Measurements from ENCODE around the gene ETFDH.
A peak's percentile ranks its signal among the peaks of the same experiment; 100 is the strongest.
"Not testable (repeated sequence)": the region's sequence is repeated elsewhere in the genome, so short reads cannot be mapped to it uniquely, and the experiment has no call there.

ETFDH gene

DNA sequence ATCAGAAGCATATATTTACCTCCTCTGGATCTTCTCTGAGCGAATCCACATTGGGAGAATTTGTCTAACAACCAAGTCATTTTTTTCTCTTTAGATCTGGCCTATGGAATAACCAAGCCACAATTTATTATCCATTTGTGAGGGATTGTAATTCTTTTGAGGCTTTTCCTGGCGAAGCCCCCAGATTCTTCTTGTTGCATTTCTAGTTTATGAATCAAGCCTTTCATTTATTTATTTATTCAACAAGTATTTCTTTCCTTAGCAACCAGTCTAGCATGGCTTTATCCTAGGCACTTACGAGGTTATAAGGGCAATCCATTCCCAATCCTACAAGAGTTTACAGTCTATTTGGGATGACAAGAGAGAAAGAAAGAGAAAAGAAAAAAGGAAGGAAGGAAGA, 78.3 kb downstream of the ETFDH start:
- H3K4me3 ChIP-seq (replicated peaks; ENCODE audit: low read depth, low read length), result no peak overlapping the region
- DNase-seq (ENCODE audit: extremely low read depth, low read depth), result peak; percentile 20
- TF ChIP-seq, protein P1, sequence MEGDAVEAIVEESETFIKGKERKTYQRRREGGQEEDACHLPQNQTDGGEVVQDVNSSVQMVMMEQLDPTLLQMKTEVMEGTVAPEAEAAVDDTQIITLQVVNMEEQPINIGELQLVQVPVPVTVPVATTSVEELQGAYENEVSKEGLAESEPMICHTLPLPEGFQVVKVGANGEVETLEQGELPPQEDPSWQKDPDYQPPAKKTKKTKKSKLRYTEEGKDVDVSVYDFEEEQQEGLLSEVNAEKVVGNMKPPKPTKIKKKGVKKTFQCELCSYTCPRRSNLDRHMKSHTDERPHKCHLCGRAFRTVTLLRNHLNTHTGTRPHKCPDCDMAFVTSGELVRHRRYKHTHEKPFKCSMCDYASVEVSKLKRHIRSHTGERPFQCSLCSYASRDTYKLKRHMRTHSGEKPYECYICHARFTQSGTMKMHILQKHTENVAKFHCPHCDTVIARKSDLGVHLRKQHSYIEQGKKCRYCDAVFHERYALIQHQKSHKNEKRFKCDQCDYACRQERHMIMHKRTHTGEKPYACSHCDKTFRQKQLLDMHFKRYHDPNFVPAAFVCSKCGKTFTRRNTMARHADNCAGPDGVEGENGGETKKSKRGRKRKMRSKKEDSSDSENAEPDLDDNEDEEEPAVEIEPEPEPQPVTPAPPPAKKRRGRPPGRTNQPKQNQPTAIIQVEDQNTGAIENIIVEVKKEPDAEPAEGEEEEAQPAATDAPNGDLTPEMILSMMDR (IDR thresholded peaks at IDR 0.05; ENCODE audit: low read depth, low read length, missing control alignments), result no peak

DNA sequence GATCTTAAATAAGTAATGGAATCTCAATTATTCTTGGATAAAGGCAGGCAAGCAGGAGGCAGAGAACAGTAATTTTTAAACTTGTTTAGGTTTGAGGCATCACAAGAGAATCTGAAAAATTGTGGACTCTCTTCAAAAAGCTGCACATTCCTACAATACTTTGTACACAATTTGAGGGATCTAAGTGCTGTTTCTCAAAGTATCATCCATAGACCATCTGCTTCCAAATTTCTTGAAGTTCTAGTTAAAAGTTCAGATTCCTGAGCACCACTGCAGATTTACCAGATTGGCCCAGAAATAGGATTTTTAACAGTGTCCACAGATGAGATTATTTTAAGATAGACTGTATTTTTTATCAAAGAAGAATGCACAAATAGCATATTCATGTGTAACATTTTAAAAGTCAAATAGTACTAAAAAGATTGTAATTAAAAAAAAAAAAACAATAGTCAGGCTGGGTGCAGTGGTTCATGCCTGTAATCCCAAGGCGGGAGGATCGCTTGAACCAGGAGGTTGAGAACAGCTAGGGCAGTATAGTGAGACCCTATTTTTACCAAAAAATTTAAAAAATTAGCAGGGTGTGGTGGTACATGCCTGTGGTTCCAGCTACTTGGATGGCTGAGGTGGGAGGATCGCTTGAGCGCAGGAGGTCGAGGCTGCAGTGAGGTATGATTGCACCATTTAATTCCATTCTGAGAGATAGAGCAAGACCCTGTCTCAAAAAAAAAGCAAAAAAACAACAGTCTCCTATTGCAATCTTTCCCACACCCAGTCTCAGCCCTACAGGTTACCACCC, 82.5 kb downstream of the ETFDH start:
- TF ChIP-seq, protein P1 (IDR thresholded peaks at IDR 0.05; ENCODE audit: low read depth, low read length, missing control alignments), result no peak
- H3K4me3 ChIP-seq (replicated peaks; ENCODE audit: low read depth, low read length), result no peak overlapping the region
- no peak for DNase-seq (ENCODE audit: extremely low read depth, low read depth)

DNA sequence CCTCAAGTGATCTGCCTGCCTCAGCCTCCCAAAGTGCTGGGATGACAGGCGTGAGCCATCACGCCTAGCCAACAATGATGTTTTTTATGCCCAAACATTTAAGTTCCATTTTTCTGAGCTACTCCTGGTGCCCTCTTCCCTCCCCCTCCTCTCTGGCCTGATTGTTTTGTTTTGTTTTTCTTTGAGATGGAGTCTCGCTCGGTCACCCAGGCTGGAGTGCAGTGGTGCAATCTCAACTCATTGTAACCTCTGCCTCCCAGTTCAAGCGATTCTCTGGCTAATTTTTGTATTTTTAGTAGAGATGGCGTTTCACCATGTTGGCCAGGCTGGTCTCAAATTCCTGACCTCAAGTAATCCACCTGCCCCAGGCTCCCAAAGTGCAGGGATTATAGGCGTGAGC, 83.7 kb downstream of the ETFDH start:
- not testable (repeated sequence) for DNase-seq (ENCODE audit: extremely low read depth, low read depth); H3K4me3 ChIP-seq (replicated peaks; ENCODE audit: low read depth, low read length)

DNA sequence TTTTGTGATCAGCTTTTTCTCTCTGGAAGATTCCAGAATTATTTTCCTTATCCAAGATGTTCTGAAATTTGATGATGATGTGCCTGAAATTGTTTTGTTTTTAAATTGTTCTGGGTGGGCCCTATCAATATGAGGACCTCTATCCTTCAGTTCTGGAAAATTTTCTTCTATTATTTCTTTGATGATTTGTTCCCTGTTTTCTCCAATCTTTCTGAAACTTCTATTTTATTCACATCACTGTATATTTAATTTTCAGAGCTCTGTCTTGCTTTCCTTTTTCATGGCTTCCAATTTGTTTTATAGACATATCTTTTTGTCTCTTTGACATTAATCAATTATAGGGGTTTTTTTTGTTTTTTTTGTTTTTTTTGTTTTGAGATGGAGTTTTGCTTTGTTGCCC, 84.5 kb downstream of the ETFDH start:
- no peak overlapping the region for H3K4me3 ChIP-seq (replicated peaks; ENCODE audit: low read depth, low read length)
- TF ChIP-seq, protein P1 (IDR thresholded peaks at IDR 0.05; ENCODE audit: low read depth, low read length, missing control alignments), result no peak
- DNase-seq (ENCODE audit: extremely low read depth, low read depth), result no peak

DNA sequence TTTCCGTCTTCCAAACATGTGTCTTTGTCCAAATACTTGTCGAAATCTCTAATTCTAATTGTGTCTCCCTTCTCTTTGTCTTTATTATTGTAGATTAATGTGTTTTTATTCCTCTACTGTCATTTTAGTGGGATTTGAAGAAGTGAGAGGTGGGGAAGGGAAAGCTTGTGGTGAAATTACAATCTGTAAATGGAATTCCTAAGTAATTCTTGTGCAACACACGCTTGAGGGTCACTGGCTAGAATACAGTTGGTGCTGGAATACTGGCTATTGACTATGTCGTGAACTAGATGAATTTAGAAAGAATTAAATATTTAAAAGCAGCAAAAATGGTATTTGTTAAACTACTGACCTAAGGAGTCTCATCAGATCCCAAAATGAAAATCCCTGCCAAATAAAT, 86.0 kb downstream of the ETFDH start:
- DNase-seq (ENCODE audit: extremely low read depth, low read depth), result no peak
- TF ChIP-seq, protein P1 (IDR thresholded peaks at IDR 0.05; ENCODE audit: low read depth, low read length, missing control alignments), result no peak
- H3K4me3 ChIP-seq (replicated peaks; ENCODE audit: low read depth, low read length), result no peak overlapping the region

DNA sequence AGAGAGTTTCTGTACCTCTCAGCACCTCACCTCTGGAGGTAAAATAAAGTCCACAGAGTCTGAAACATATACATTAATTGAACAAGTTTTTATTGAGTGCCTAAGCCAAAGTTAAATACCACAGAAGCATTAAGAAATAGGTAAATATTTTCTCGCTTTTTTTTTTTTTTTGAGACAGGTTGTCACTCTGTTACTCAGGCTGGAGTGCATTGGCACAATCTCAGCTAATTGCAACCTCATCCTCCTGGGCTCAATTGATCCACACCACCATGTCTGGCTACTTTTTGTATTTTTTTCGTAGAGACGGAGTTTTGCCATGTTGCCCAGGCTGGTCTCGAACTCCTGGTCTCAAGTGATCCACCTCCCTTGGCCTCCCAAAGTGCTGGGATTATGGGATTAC, 86.6 kb downstream of the ETFDH start:
- H3K4me3 ChIP-seq (replicated peaks; ENCODE audit: low read depth, low read length), result no peak overlapping the region
- TF ChIP-seq, protein P1 (IDR thresholded peaks at IDR 0.05; ENCODE audit: low read depth, low read length, missing control alignments), result no peak
- no peak for DNase-seq (ENCODE audit: extremely low read depth, low read depth)

Data from HFF-Myc (cell line).